ENCODE data around the gene TAF6. TPM values are rescaled to one million over a fixed set of nuclear protein-coding genes. Genes with fewer than 3 reads are reported as not detected.

The TAF6 gene
- total and polyA plus RNA-seq, 9 of the 15 experiments (the other 6 are each of a cell fraction or from before 2014, with no cell fraction given), result 0.78 to 78.7 (median 21.3) TPM

- TF ChIP-seq ZNF143 (CRISPR knock-in tag; IDR thresholded peaks at IDR 0.05), result 0 out of 2 replicates have a peak, but pooled peaks have one; percentile 38
- TF ChIP-seq MTA1 (IDR thresholded peaks at IDR 0.05; ENCODE audit: borderline replicate concordance), result peak; percentile 74
- TF ChIP-seq OTX1 (CRISPR knock-in tag; IDR thresholded peaks at IDR 0.05), result no peak
- no peak for TF ChIP-seq ETV1 (tag; conservative IDR thresholded peaks at IDR 0.05; ENCODE audit: low read depth)
- TF ChIP-seq TAF9B (IDR thresholded peaks at IDR 0.05; ENCODE audit: partially characterized antibody), result no peak
- peak; percentile 52; the same call in 1 of the 2 replicates for TF ChIP-seq LEF1 (IDR thresholded peaks at IDR 0.05)
- TF ChIP-seq HNRNPL (IDR thresholded peaks at IDR 0.05; ENCODE audit: low read depth, low read length), result no peak
- no peak for TF ChIP-seq BRCA1 (IDR thresholded peaks at IDR 0.05)
- TF ChIP-seq BRCA1 (CRISPR knock-in tag; IDR thresholded peaks at IDR 0.05), result no peak
- TF ChIP-seq ZNF561 (CRISPR knock-in tag; conservative IDR thresholded peaks at IDR 0.05), result no peak
- TF ChIP-seq ZBED1 (IDR thresholded peaks at IDR 0.05), result no peak
- no peak for TF ChIP-seq U2AF2 (optimal IDR thresholded peaks at IDR 0.05; ENCODE audit: low read depth, low read length)
- TF ChIP-seq POU5F1 (IDR thresholded peaks at IDR 0.05; ENCODE audit: borderline replicate concordance, low read depth, low read length, partially characterized antibody), result no peak
- TF ChIP-seq GTF2F1 (IDR thresholded peaks at IDR 0.05; ENCODE audit: low read depth, low read length), result no peak
- no peak; the same call in 1 of the 2 replicates for TF ChIP-seq ZBTB7A (IDR thresholded peaks at IDR 0.05; ENCODE audit: borderline replicate concordance, control insufficient read depth, low read depth, low read length)
- TF ChIP-seq YY1 (IDR thresholded peaks at IDR 0.05; ENCODE audit: borderline replicate concordance in 1 of 3, control insufficient read depth in 1 of 3, extremely low read depth in 1 of 3, insufficient read depth in 3 of 3, insufficient read length in 1 of 3, insufficient replicate concordance in 2 of 3, low read depth in 1 of 3, low read length in 2 of 3), result no peak
- peak; percentile 47 for TF ChIP-seq SMAD4 (CRISPR knock-in tag; conservative IDR thresholded peaks at IDR 0.05)
- TF ChIP-seq ZNF253 (CRISPR knock-in tag; conservative IDR thresholded peaks at IDR 0.05), result no peak
- no peak for TF ChIP-seq ZSCAN32 (CRISPR knock-in tag; IDR thresholded peaks at IDR 0.05)
- no peak for TF ChIP-seq TBP (optimal IDR thresholded peaks at IDR 0.05; ENCODE audit: low read depth, low read length)
- TF ChIP-seq MCM3 (IDR thresholded peaks at IDR 0.05), result no peak
- no peak for TF ChIP-seq EHMT2 (IDR thresholded peaks at IDR 0.05)
- TF ChIP-seq ZNF583 (CRISPR knock-in tag; IDR thresholded peaks at IDR 0.05), result no peak
- TF ChIP-seq ZNF121 (CRISPR knock-in tag; conservative IDR thresholded peaks at IDR 0.05), result no peak
- TF ChIP-seq HNRNPLL (IDR thresholded peaks at IDR 0.05; ENCODE audit: low read depth, low read length, poor library complexity, severe bottlenecking), result peak; percentile 16
- no peak for TF ChIP-seq C11orf30 (IDR thresholded peaks at IDR 0.05; ENCODE audit: low read depth)
- TF ChIP-seq ZFP1 (CRISPR knock-in tag; IDR thresholded peaks at IDR 0.05), result no peak
- 0 out of 2 replicates have a peak, but pooled peaks have one; percentile 48 for TF ChIP-seq ZBTB33 (CRISPR knock-in tag; IDR thresholded peaks at IDR 0.05)
Measured at GRCh38 chr7:100157334-100158228, 38.4 kb upstream of the TAF6 start (continued).

All from K562 (cell line).